Omental fat pad (tissue), 4 donors: ENCODE results near the gene SLC24A4. TPM values are rescaled to one million over a fixed set of nuclear protein-coding genes. Genes with fewer than 3 reads are reported as not detected.

Experiments
- ATAC-seq: fragments of 150-250 bp; one replicate; pipeline ENCODE4 v1.9.1; 2016; ENCODE audit warnings: mild to moderate bottlenecking, moderate library complexity; ENCODE audit not compliant: low FRiP score
- DNase-seq: peaks from one replicate; pipeline ENCODE4 v3.0.0-alpha.2; 2019; ENCODE audit warnings: low spot score
- total RNA-seq, 4 donors: library from RNA; depleted of rRNA; stranded (reverse); fragments of >200 nt; gene quantifications; one replicate each; pipeline ENCODE4 v1.1.0, GENCODE V29; 2016
- TF ChIP-seq, protein P1 (sequence below), 3 donors: fragments of 450-650 bp; IDR thresholded peaks; one replicate each; pipeline ENCODE4 v1.5.1; 2016 to 2017; ENCODE audit warnings: antibody characterized with exemption in 3 of 3, mild to moderate bottlenecking in 3 of 3, moderate library complexity in 2 of 3

The SLC24A4 gene
- total RNA-seq, 4 donors from 2014 or later: 0.48 to 2.2 (median 0.79) TPM

DNA sequence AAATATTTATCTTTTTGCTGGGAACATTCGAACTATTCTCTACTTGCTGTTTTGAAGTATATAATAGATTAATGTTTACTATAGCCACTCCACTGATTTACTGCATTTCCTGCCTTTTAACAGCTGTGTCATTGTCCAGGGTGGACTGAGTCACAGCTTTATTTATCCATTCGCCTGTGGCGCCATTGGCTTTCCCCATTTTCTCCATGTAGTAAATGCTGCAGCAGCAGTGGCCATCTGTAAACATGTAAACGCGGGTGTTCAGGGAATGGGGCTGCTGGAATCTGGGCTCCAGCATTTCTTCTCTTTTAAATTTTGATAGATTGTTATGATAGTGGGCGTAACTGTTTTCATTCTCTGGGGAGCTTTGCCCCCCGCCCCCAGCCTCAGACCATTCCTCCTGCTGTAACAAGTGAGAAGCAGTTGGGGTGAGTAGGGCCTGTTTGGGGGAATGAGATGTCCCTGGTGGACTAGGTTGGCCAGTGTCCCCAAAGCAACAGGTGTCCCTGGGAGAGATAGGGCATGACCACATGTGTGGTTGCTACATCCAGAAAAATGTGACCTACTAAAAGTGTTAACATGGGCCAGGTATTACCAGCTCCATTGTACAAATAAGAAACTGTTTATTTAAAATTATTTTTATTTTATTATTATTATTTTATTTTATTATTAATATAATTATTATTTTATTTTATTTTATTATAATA is 223.5 kb downstream of the SLC24A4 start:
- no peak for ATAC-seq
- TF ChIP-seq, protein P1, sequence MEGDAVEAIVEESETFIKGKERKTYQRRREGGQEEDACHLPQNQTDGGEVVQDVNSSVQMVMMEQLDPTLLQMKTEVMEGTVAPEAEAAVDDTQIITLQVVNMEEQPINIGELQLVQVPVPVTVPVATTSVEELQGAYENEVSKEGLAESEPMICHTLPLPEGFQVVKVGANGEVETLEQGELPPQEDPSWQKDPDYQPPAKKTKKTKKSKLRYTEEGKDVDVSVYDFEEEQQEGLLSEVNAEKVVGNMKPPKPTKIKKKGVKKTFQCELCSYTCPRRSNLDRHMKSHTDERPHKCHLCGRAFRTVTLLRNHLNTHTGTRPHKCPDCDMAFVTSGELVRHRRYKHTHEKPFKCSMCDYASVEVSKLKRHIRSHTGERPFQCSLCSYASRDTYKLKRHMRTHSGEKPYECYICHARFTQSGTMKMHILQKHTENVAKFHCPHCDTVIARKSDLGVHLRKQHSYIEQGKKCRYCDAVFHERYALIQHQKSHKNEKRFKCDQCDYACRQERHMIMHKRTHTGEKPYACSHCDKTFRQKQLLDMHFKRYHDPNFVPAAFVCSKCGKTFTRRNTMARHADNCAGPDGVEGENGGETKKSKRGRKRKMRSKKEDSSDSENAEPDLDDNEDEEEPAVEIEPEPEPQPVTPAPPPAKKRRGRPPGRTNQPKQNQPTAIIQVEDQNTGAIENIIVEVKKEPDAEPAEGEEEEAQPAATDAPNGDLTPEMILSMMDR (IDR thresholded peaks at IDR 0.05): no peak
- no peak for DNase-seq

DNA sequence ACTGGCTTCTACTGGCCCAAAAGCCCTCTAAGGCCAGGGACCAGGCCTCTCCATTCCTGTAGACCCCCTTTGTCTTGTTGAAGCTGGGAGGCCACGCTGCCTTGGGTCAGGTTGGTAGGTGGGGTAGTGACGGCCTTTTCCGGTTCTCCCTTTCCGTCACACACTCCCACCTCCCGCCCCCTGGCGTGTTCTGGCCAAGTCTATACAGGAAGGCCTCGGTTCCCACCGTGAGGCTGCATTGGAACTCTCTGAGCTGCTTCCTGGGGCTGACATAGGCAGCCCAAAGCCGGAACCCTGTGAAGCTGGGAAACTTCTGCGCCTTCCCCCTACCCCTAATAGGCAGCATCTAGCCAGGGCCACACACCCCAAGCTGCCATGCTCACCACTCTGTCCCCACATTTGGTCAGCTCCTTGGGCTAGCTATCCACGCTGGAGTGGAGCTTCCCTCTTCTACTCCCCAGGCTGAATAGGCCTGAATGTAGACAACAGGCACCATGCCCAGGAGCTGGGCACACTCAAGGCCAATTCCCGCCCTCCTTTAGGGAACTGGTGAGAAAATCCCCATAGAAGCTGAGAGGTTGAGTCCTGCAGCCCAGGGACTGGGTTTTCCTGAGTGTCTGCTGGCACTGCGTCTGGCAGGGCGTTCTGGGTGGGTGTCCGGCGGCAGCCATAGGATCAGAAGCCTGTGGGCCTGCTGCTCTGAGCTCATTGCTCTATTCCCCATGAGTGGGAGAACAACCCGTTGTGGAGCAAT is 226.3 kb downstream of the SLC24A4 start:
- ATAC-seq: no peak
- TF ChIP-seq, protein P1 (IDR thresholded peaks at IDR 0.05): no peak

DNA sequence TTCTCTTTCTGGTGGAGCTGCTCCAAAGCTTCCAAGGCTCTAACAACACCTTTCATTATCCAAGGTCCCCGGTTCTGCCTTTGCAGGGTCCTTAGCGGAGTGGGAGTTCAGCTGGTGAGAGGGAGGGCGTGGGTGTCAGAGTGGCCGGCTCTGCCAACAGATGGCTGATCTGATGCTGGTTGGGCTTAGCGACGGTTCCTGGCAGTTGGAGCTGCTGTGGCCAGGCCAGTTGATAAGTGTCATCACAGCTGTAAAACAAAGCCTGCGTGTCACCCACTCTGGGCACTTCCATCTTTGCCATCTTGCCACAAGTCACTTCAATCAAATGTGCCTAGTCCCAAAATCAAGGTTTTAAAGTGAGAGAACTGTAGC is 226.9 kb downstream of the SLC24A4 start:
- no peak for DNase-seq
- ATAC-seq: no peak
- TF ChIP-seq, protein P1 (IDR thresholded peaks at IDR 0.05): no peak

More for the DNA sequence above, 226.3 kb downstream of the SLC24A4 start:
- DNase-seq: no peak

Other genes starting within 250 kb of the SLC24A4 start
- 10 to 100 TPM; 23.4 to 37.9 (median 36.4) TPM for gene ATXN3, start 216.6 kb upstream of the SLC24A4 start, total RNA-seq
- 100 to 1,000 TPM; 145 to 353 (median 290) TPM for gene NDUFB1, start 201.5 kb upstream of the SLC24A4 start, total RNA-seq
- 10 to 100 TPM; 30.1 to 33.4 (median 30.3) TPM for gene CPSF2, start 201.2 kb upstream of the SLC24A4 start, total RNA-seq
- gene RIN3, start 190.6 kb downstream of the SLC24A4 start, total RNA-seq: 10 to 100 TPM; 11.6 to 36.3 (median 20.2) TPM